H1 (cell line): ENCODE results near the gene GALNTL6. TPM values are rescaled to one million over a fixed set of nuclear protein-coding genes. Genes with fewer than 3 reads are reported as not detected.

Source experiments
- CTCF ChIA-PET: fragments of 300-600 bp; sonication (Branson Sonifier 250); formaldehyde crosslinking; loops from one replicate; lab custom pipeline; 2021; ENCODE audit not compliant: partially characterized antibody; lab: Charles Lee
- POLR2A ChIA-PET: fragments of 300-600 bp; sonication (Branson Sonifier 250); formaldehyde crosslinking; loops from one replicate; lab custom pipeline; 2021; ENCODE audit warnings: inconsistent platforms; ENCODE audit not compliant: partially characterized antibody; lab: Charles Lee
- DNase-seq, 2 experiments: peaks; one replicate each; pipeline versions ENCODE4 v3.0.0 to v3.0.0-alpha.2; 2010 to 2022; ENCODE audit warnings: low spot score in 2 of 2, low read depth in 1 of 2, mixed read lengths in 1 of 2
- FAIRE-seq: peaks from 2 replicates; lab custom pipeline; 2011; peaks lifted over from hg19 to GRCh38; lab: Jason Lieb, UNC
- H2AFZ ChIP-seq: 2 replicates; pipeline ENCODE4 v1.8.1; 2012; ENCODE audit warnings: low read length, inconsistent platforms
- H2AK5ac ChIP-seq: 2 replicates; pipeline ENCODE4 v1.6.1; 2013; ENCODE audit warnings: low read depth, low read length
- H2BK120ac ChIP-seq: replicated peaks from 2 replicates; pipeline ENCODE3; 2013; ENCODE audit warnings: low read depth, low read length, inconsistent platforms
- H2BK12ac ChIP-seq: 2 replicates; pipeline ENCODE4 v1.6.1; 2013; ENCODE audit warnings: low read depth, low read length
- H2BK15ac ChIP-seq: 2 replicates; pipeline ENCODE4 v1.6.1; 2013; ENCODE audit warnings: low read length
- H2BK20ac ChIP-seq: 2 replicates; pipeline ENCODE4 v1.6.1; 2013; ENCODE audit warnings: low read length
- H2BK5ac ChIP-seq: 2 replicates; pipeline ENCODE4 v1.6.1; 2013; ENCODE audit warnings: low read depth, low read length
- H3K14ac ChIP-seq: 2 replicates; pipeline ENCODE4 v1.6.1; 2013; ENCODE audit warnings: inconsistent platforms; ENCODE audit not compliant: insufficient read length
- H3K18ac ChIP-seq: 2 replicates; pipeline ENCODE4 v1.6.1; 2013; ENCODE audit warnings: low read length; ENCODE audit errors: extremely low read depth
- H3K23ac ChIP-seq: 2 replicates; pipeline ENCODE4 v1.6.1; 2013; ENCODE audit warnings: inconsistent platforms; ENCODE audit not compliant: insufficient read length
- H3K23me2 ChIP-seq: 2 replicates; pipeline ENCODE4 v1.6.1; 2013; ENCODE audit warnings: low read depth, low read length
- H3K27ac ChIP-seq: 2 replicates; pipeline ENCODE4 v1.6.1; 2011; ENCODE audit warnings: low read depth, low read length, inconsistent platforms
- H3K27me3 ChIP-seq, 4 experiments: replicated peaks in 1 of 4; 1 replicate in 1 of 4; 2 replicates in 3 of 4; pipeline versions ENCODE4 v1.6.1 to v1.8.1; 2011 to 2013; ENCODE audit warnings: low read length in 3 of 4, mild to moderate bottlenecking in 3 of 4, inconsistent platforms in 2 of 4, mixed read lengths in 2 of 4, moderate library complexity in 1 of 4; ENCODE audit not compliant: control insufficient read depth in 3 of 4, insufficient read depth in 3 of 4; ENCODE audit errors: extremely low read depth in 1 of 4
- H3K36me3 ChIP-seq, 4 experiments: 2 replicates each; pipeline versions ENCODE4 v1.6.1 to v1.8.1; 2011 to 2013; ENCODE audit warnings: mild to moderate bottlenecking in 4 of 4, low read length in 3 of 4, moderate library complexity in 2 of 4, control low read depth in 1 of 4, inconsistent platforms in 1 of 4; ENCODE audit not compliant: insufficient read depth in 4 of 4, control insufficient read depth in 2 of 4
- H3K4ac ChIP-seq: replicated peaks from 2 replicates; pipeline ENCODE3; 2013; ENCODE audit warnings: low read length, low read depth, mixed read lengths, inconsistent platforms; ENCODE audit not compliant: insufficient read length
- H3K4me1 ChIP-seq, 4 experiments: replicated peaks in 1 of 4; 1 replicate in 1 of 4; 2 replicates in 3 of 4; pipeline versions ENCODE4 v1.6.1 to v1.8.1; 2011 to 2013; ENCODE audit warnings: low read length in 3 of 4, inconsistent platforms in 2 of 4, mixed read lengths in 1 of 4; ENCODE audit not compliant: insufficient read depth in 4 of 4, control insufficient read depth in 3 of 4
- H3K4me2 ChIP-seq, 2 experiments: 2 replicates each; pipeline versions ENCODE4 v1.6.1 to v1.8.1; 2011 to 2013; ENCODE audit warnings: low read depth in 2 of 2, low read length in 2 of 2, control low read depth in 1 of 2, inconsistent platforms in 1 of 2, mild to moderate bottlenecking in 1 of 2; ENCODE audit not compliant: insufficient read depth in 1 of 2
- H3K4me3 ChIP-seq, 4 experiments: fragments of 200-600, 300-600 bp in 1 of 4; sonication (generic), shearing (Covaris generic), sonication (Bioruptor Twin) in 1 of 4; 2 replicates each; pipeline versions ENCODE4 v1.5.1 to v1.8.1; 2011 to 2016; ENCODE audit warnings: low read length in 4 of 4, low read depth in 3 of 4, control low read depth in 2 of 4, inconsistent platforms in 2 of 4, mild to moderate bottlenecking in 2 of 4, mixed read lengths in 1 of 4, moderate library complexity in 1 of 4; ENCODE audit not compliant: insufficient read depth in 2 of 4; ENCODE audit errors: extremely low read depth in 1 of 4
- H3K56ac ChIP-seq: replicated peaks from 2 replicates; pipeline ENCODE3; 2013; ENCODE audit warnings: low read depth, mild to moderate bottlenecking, mixed read lengths, low read length, inconsistent platforms; ENCODE audit not compliant: insufficient read length
- H3K79me1 ChIP-seq: 2 replicates; pipeline ENCODE4 v1.6.1; 2013; ENCODE audit warnings: low read depth, low read length, control low read depth
- H3K79me2 ChIP-seq, 2 experiments: 2 replicates each; pipeline versions ENCODE4 v1.6.1 to v1.8.1; 2012 to 2013; ENCODE audit warnings: low read length in 2 of 2, mild to moderate bottlenecking in 2 of 2, inconsistent platforms in 1 of 2; ENCODE audit not compliant: insufficient read depth in 2 of 2, control insufficient read depth in 1 of 2
- H3K9ac ChIP-seq, 4 experiments: replicated peaks in 1 of 4; 1 replicate in 1 of 4; 2 replicates in 3 of 4; pipeline versions ENCODE4 v1.6.1 to v1.8.1; 2011 to 2013; ENCODE audit warnings: low read depth in 3 of 4, low read length in 3 of 4, control low read depth in 2 of 4, mild to moderate bottlenecking in 2 of 4, moderate library complexity in 2 of 4, inconsistent platforms in 1 of 4; ENCODE audit errors: extremely low read depth in 1 of 4
- H3K9me3 ChIP-seq, 2 experiments: 2 replicates each; pipeline versions ENCODE4 v1.6.1 to v1.8.1; 2012 to 2013; ENCODE audit warnings: mild to moderate bottlenecking in 2 of 2, moderate library complexity in 2 of 2, control low read depth in 1 of 2, inconsistent platforms in 1 of 2, low read depth in 1 of 2, low read length in 1 of 2, mixed read lengths in 1 of 2; ENCODE audit not compliant: insufficient read depth in 2 of 2
- H4K20me1 ChIP-seq, 2 experiments: replicated peaks in 1 of 2; 2 replicates each; pipeline versions ENCODE3 to v1.8.1; 2011 to 2013; ENCODE audit warnings: inconsistent platforms in 2 of 2, low read length in 2 of 2, mild to moderate bottlenecking in 1 of 2; ENCODE audit not compliant: insufficient read depth in 2 of 2, control insufficient read depth in 1 of 2
- H4K5ac ChIP-seq: 2 replicates; pipeline ENCODE4 v1.6.1; 2013; ENCODE audit warnings: low read length, low read depth, mixed read lengths, inconsistent platforms; ENCODE audit not compliant: insufficient read length
- H4K8ac ChIP-seq: 2 replicates; pipeline ENCODE4 v1.8.0; 2013; ENCODE audit warnings: mild to moderate bottlenecking, moderate library complexity, low read length, inconsistent platforms; ENCODE audit not compliant: insufficient read depth; ENCODE audit errors: extremely low read depth
- H4K91ac ChIP-seq: replicated peaks from 2 replicates; pipeline ENCODE3; 2013; ENCODE audit warnings: low read length, mixed read lengths, inconsistent platforms; ENCODE audit not compliant: insufficient read length
- EZH2 ChIP-seq: fragments of 200-600 bp; sonication (generic); IDR thresholded peaks from 2 replicates; pipeline ENCODE4 v1.7.1; 2012; ENCODE audit warnings: low read depth, mild to moderate bottlenecking, moderate library complexity, low read length, inconsistent platforms; ENCODE audit not compliant: severe bottlenecking
- GTF2F1 ChIP-seq: IDR thresholded peaks from 2 replicates; pipeline ENCODE4 v1.6.1; 2012; ENCODE audit warnings: low read depth, low read length, improper control_type of control experiment, borderline replicate concordance
- RFX5 ChIP-seq: IDR thresholded peaks from 2 replicates; pipeline ENCODE4 v1.6.1; 2011; ENCODE audit warnings: low read depth, low read length, improper control_type of control experiment, borderline replicate concordance
- WGBS, 2 experiments: shearing (Covaris generic) in 1 of 2; methylation state at CpG; one replicate each; pipeline versions ENCODE4 v1.1.6 to v1.1.7; 2013 to 2015; ENCODE audit warnings: low lambda C conversion rate in 2 of 2, mixed read lengths in 2 of 2, inconsistent platforms in 1 of 2, low coverage in 1 of 2, missing lambda C conversion rate in 1 of 2; ENCODE audit not compliant: insufficient replicate concordance in 2 of 2, insufficient coverage in 1 of 2, insufficient read length in 1 of 2; ENCODE audit errors: extremely low coverage in 1 of 2, missing lambda C conversion rate in 1 of 2; 5-methylcytosine and 5-hydroxymethylcytosine counted together
- polyA plus RNA-seq, 7 experiments: library from polyadenylated mRNA; depleted of rRNA in 3 of 7; stranded (reverse) in 5 of 7; unstranded in 2 of 7; fragments of >200 nt in 5 of 7; fragments of 200-250 nt in 2 of 7; gene quantifications; 1 replicate in 5 of 7; 2 replicates in 1 of 7; 4 replicates in 1 of 7; pipeline versions ENCODE4 v1.2.1 to v1.2.3, GENCODE V29; 2011 to 2013; ENCODE audit warnings: missing spikeins in 2 of 7, mixed read lengths in 2 of 7
- total RNA-seq: library from RNA; stranded (reverse); fragmentation: NEBNext Ultra II Directional; extraction: Animal tissue kit (Norgen Biotek cat#: 25700); gene quantifications from 2 replicates; pipeline ENCODE4 v1.2.1, GENCODE V29; 2021

GALNTL6 gene
- total and polyA plus RNA-seq, 2 of the 8 experiments (the other 6 are each of a cell fraction or from before 2014, with no cell fraction given) = 0.03 to 0.32 TPM

GRCh38 chr4:172619798-172620197, 806.6 kb downstream of the GALNTL6 start:
- H3K23me2 ChIP-seq = no peaks in the 10 kb centered on the region
- H3K18ac ChIP-seq = no peak overlapping the region
- POLR2A ChIA-PET = no interaction called here
- no peak overlapping the region for H3K23ac ChIP-seq
- H2BK120ac ChIP-seq = no peak overlapping the region
- H3K56ac ChIP-seq = no peak overlapping the region
- H4K8ac ChIP-seq = no peak overlapping the region
- H4K91ac ChIP-seq = no peak overlapping the region
- no peak overlapping the region for H3K9ac ChIP-seq
- TF ChIP-seq EZH2 (no peak), GTF2F1 (no peak), RFX5 (no peak)
- H2BK20ac ChIP-seq = no peak overlapping the region
- no peak for DNase-seq
- no peak overlapping the region for H2BK5ac ChIP-seq
- H3K14ac ChIP-seq = no peak overlapping the region
- no peak overlapping the region for H3K4ac ChIP-seq
- no peaks in the 10 kb centered on the region for H3K4me1 ChIP-seq
- no peak overlapping the region for H4K5ac ChIP-seq
- no peaks in the 10 kb centered on the region for H3K79me1 ChIP-seq
- H2BK15ac ChIP-seq = no peak overlapping the region
- H4K20me1 ChIP-seq = no peaks in the 10 kb centered on the region
- no peaks in the 10 kb centered on the region for H3K27me3 ChIP-seq
- H3K36me3 ChIP-seq = no peaks in the 10 kb centered on the region
- H3K79me2 ChIP-seq = no peaks in the 10 kb centered on the region
- H3K9me3 ChIP-seq = no peaks in the 10 kb centered on the region
- CTCF ChIA-PET = interaction anchor here (0.6 kb wide), 1 partner anchor 10 kb away, joined by 4 read pairs; no protein-coding TSS in a partner anchor
- H2AFZ ChIP-seq = no peak overlapping the region
- H3K27ac ChIP-seq = no peak overlapping the region
- H2BK12ac ChIP-seq = no peak overlapping the region
- H3K4me2 ChIP-seq = no peak overlapping the region
- no peak overlapping the region for H3K4me3 ChIP-seq
- H2AK5ac ChIP-seq = no peak overlapping the region
- 86% methylated on average over 2 of the region's 2 CpGs; no CpG with 5 or more reads in 1 of the 2 experiments for WGBS, 2 experiments
- no peak for FAIRE-seq
